Stomach (tissue), 9 donors: ENCODE results near the gene PRKAR2B. TPM values are rescaled to one million over a fixed set of nuclear protein-coding genes. Genes with fewer than 3 reads are reported as not detected.

Experiments used
- DNase-seq, 2 donors: peaks; one replicate each; pipeline versions ENCODE4 v3.0.0 to v3.0.0-alpha.2; 2013 to 2019
- H3K27ac ChIP-seq, 5 donors: fragments of 200-600 bp in 4 of 5; sonication (generic) in 4 of 5; one replicate each; pipeline ENCODE4 v1.5.1; 2013 to 2019; ENCODE audit warnings: mild to moderate bottlenecking in 1 of 5, moderate library complexity in 1 of 5
- H3K27me3 ChIP-seq, 3 donors: fragments of 200-600 bp; sonication (generic); one replicate each; pipeline ENCODE4 v1.5.1; 2017 to 2019; ENCODE audit warnings: mixed run types in 1 of 3
- H3K36me3 ChIP-seq, 4 donors: fragments of 200-600 bp; sonication (generic); 1 replicate in 3 of 4; 2 replicates in 1 of 4; pipeline ENCODE4 v1.5.1; 2016 to 2019
- H3K4me1 ChIP-seq, 4 donors: fragments of 200-600 bp; sonication (generic); one replicate each; pipeline ENCODE4 v1.5.1; 2016 to 2019
- H3K4me3 ChIP-seq, 4 donors: fragments of 200-600 bp; sonication (generic) in 3 of 4; one replicate each; pipeline ENCODE4 v1.5.1; 2016 to 2019; ENCODE audit warnings: mild to moderate bottlenecking in 1 of 4
- H3K9me3 ChIP-seq, 4 donors: fragments of 200-600 bp; sonication (generic); one replicate each; pipeline ENCODE4 v1.5.1; 2016 to 2019
- EP300 ChIP-seq: sonication (generic); formaldehyde crosslinking; IDR thresholded peaks from one replicate; pipeline ENCODE4 v1.6.1; 2017; ENCODE audit warnings: antibody characterized with exemption
- POLR2A ChIP-seq, 4 donors: fragments of 450-650 bp; IDR thresholded peaks; one replicate each; pipeline ENCODE4 v1.6.1; 2016; ENCODE audit warnings: antibody characterized with exemption in 4 of 4, control low read depth in 2 of 4, mild to moderate bottlenecking in 1 of 4, moderate library complexity in 1 of 4
- POLR2AphosphoS5 ChIP-seq, 3 donors: sonication (generic); formaldehyde crosslinking; IDR thresholded peaks; one replicate each; pipeline ENCODE4 v1.6.1; 2016; ENCODE audit warnings: antibody characterized with exemption in 3 of 3
- WGBS, 5 donors: extraction: QIAGEN DNeasy Blood & Tissue Kit in 3 of 5; methylation state at CpG; one replicate each; pipeline versions ENCODE4 v1.1.5 to v1.1.7; 2013 to 2018; 5-methylcytosine and 5-hydroxymethylcytosine counted together
- intact Hi-C: fragments of 100-400 bp; cut with DNase I; formaldehyde crosslinking; loops from one replicate; pipeline ENCODE4 v1.15.1; 2023; ENCODE audit warnings: low total_unique reads
- polyA plus RNA-seq, 3 donors: library from polyadenylated mRNA; stranded (reverse); fragments of 200-250 nt; gene quantifications; one replicate each; pipeline ENCODE4 v1.2.3, GENCODE V29; 2013
- total RNA-seq, 5 donors: library from RNA; depleted of rRNA; stranded (reverse); fragments of >200 nt; gene quantifications; one replicate each; pipeline versions ENCODE4 v1.1.0 to v1.2.3, GENCODE V29; 2014 to 2016
- TF ChIP-seq, protein P1 (sequence below), 7 experiments: fragments of 450-650 bp in 4 of 7; fragments of 200-600 bp in 3 of 7; sonication (generic) in 3 of 7; IDR thresholded peaks; one replicate each; pipeline ENCODE4 v1.5.1; 2016 to 2019; ENCODE audit warnings: antibody characterized with exemption in 7 of 7, control low read depth in 2 of 7, mild to moderate bottlenecking in 1 of 7
- donor health status: healthy with polysubstance abuse.
- donor health status: Bipolar disorder and iron deficiency.
- donor health status: healthy.

Gene PRKAR2B
- total and polyA plus RNA-seq, 8 donors, result 4.7 to 39.6 (median 15.2) TPM

DNA sequence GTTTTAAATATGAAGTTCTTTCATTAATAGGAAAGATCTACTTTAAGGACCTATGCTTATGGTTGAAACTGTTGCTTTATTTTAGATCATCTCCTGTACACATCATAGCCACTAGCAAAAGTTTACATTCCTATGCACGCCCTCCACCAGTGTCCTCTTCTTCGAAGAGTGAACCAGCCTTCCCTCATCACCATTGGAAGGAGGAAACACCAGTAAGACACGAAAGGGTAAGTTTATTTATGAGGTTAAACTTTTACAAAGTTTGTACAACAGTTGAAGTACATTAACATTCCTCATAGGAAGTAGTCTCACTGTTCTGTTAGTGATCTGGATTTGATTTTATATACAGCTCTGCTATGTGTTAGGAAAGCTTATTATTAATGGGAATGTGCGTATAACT lies 141.2 kb downstream of the PRKAR2B start:
- WGBS, 5 donors, result 50 to 70% (median 65%) methylated on average over 4 of the region's 4 CpGs
- peaks cover 38 to 100% (median 97%) of the 10 kb centered on the region in 4 donors for H3K36me3 ChIP-seq

DNA sequence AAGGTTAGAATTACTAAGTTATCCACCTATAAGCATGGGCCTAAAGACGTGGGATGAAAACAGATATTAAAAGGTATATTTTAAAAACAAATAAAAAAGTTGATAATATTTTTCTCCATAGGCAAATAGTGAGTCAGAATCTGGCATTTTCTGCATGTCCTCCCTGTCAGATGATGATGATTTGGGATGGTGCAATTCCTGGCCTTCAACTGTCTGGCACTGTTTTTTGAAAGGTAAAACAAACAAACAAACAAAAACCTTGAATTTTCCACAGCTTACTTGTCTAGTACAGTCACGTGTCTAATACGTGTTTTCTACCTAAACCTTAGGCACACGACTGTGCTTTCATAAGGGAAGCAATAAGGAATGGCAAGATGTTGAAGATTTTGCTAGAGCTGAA lies 141.7 kb downstream of the PRKAR2B start:
- WGBS, 5 donors, result 82 to 88% (median 88%) methylated on average over 4 of the region's 4 CpGs
- Histone ChIP-seq H3K4me3 (no peak overlapping the region), H3K4me1 (peaks cover 0 to 22% (median 13%) of the 10 kb centered on the region in 4 donors), H3K9me3 (no peaks in the 10 kb centered on the region), H3K36me3 (peaks cover 43 to 100% (median 97%) of the 10 kb centered on the region in 4 donors), H3K27ac (no peak overlapping the region), H3K27me3 (no peaks in the 10 kb centered on the region)
- intact Hi-C loops, result no loop called here
- DNase-seq, result no peak
- no peak for TF ChIP-seq POLR2AphosphoS5 (IDR thresholded peaks at IDR 0.05)
- TF ChIP-seq POLR2A (IDR thresholded peaks at IDR 0.05), result no peak
- TF ChIP-seq, protein P1, sequence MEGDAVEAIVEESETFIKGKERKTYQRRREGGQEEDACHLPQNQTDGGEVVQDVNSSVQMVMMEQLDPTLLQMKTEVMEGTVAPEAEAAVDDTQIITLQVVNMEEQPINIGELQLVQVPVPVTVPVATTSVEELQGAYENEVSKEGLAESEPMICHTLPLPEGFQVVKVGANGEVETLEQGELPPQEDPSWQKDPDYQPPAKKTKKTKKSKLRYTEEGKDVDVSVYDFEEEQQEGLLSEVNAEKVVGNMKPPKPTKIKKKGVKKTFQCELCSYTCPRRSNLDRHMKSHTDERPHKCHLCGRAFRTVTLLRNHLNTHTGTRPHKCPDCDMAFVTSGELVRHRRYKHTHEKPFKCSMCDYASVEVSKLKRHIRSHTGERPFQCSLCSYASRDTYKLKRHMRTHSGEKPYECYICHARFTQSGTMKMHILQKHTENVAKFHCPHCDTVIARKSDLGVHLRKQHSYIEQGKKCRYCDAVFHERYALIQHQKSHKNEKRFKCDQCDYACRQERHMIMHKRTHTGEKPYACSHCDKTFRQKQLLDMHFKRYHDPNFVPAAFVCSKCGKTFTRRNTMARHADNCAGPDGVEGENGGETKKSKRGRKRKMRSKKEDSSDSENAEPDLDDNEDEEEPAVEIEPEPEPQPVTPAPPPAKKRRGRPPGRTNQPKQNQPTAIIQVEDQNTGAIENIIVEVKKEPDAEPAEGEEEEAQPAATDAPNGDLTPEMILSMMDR (IDR thresholded peaks at IDR 0.05), result no peak
- no peak for TF ChIP-seq EP300

More for the DNA sequence above, 141.2 kb downstream of the PRKAR2B start:
- Histone ChIP-seq H3K9me3 (no peaks in the 10 kb centered on the region), H3K27me3 (no peaks in the 10 kb centered on the region), H3K4me1 (peaks cover 4 to 27% (median 15%) of the 10 kb centered on the region in 4 donors), H3K27ac (no peak overlapping the region), H3K4me3 (no peak overlapping the region)
- intact Hi-C loops, result no loop called here
- no peak for DNase-seq
- no peak for TF ChIP-seq EP300
- TF ChIP-seq POLR2A (IDR thresholded peaks at IDR 0.05), result no peak
- no peak for TF ChIP-seq POLR2AphosphoS5 (IDR thresholded peaks at IDR 0.05)
- TF ChIP-seq, protein P1 (IDR thresholded peaks at IDR 0.05), result no peak

DNA sequence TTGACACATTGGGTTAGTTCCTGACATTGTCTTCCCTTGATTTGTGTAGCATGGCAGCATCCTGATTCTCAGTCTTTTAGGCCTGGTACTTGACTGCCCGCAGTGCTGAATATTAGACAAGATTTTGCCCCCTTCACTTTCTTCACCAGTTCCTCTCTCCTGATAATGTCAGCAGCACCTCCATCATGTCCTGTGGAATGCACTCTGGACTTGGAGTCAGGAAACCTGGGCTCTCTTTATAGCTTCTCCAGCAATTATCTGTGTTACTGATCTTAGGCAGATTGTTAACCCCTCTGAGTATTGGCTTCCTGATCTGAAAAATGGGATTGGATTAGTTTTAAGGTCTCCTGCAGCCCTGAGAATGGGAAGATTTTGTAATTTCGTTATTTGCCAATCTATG lies 143.3 kb downstream of the PRKAR2B start:
- TF ChIP-seq POLR2AphosphoS5 (IDR thresholded peaks at IDR 0.05) (no peak), POLR2A (IDR thresholded peaks at IDR 0.05) (no peak), EP300 (no peak)
- TF ChIP-seq, protein P1 (IDR thresholded peaks at IDR 0.05), result no peak
- H3K4me1 ChIP-seq, result peaks cover 0 to 21% (median 8%) of the 10 kb centered on the region in 4 donors
- DNase-seq, result no peak
- WGBS, 5 donors, result 88 to 96% (median 93%) methylated on average over 2 of the region's 2 CpGs
- H3K27me3 ChIP-seq, result no peaks in the 10 kb centered on the region
- peaks cover 51 to 100% (median 97%) of the 10 kb centered on the region in 4 donors for H3K36me3 ChIP-seq
- no peak overlapping the region for H3K27ac ChIP-seq
- intact Hi-C loops, result no loop called here
- no peaks in the 10 kb centered on the region for H3K9me3 ChIP-seq
- H3K4me3 ChIP-seq, result no peak overlapping the region

DNA sequence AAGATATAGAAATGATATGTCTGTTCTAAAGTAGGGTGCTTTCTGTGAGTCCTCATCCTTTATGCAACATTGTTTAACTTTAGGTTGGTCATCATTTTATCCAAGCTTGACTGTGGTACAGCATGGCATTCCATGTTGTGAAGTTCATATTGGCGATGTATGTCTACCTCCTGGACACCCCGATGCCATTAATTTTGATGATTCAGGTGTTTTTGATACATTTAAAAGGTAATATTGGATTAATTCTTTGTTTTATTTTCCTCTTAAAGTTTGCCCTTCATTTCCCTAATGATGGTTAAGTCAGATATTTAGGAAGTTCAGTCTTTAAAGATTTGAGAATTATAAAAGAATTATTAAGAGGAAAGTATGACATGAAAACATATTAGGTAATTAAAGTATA lies 145.6 kb downstream of the PRKAR2B start:
- no peaks in the 10 kb centered on the region for H3K27me3 ChIP-seq
- H3K27ac ChIP-seq, result no peak overlapping the region
- H3K4me1 ChIP-seq, result peaks cover 0 to 33% (median 10%) of the 10 kb centered on the region in 4 donors
- TF ChIP-seq EP300, result no peak
- TF ChIP-seq POLR2AphosphoS5 (IDR thresholded peaks at IDR 0.05), result no peak
- no peak for TF ChIP-seq POLR2A (IDR thresholded peaks at IDR 0.05)
- TF ChIP-seq, protein P1 (IDR thresholded peaks at IDR 0.05), result no peak
- H3K36me3 ChIP-seq, result peaks cover 39 to 98% (median 92%) of the 10 kb centered on the region in 4 donors
- intact Hi-C loops, result no loop called here
- no peak overlapping the region for H3K4me3 ChIP-seq
- 91 to 100% (median 96%) methylated on average over 2 of the region's 2 CpGs for WGBS, 5 donors
- no peak for DNase-seq
- H3K9me3 ChIP-seq, result no peaks in the 10 kb centered on the region
